Bronchial epithelial cell (primary cell): ENCODE measurements around the gene TNFAIP3. TPM values are rescaled to one million over a fixed set of nuclear protein-coding genes. Genes with fewer than 3 reads are reported as not detected.

ENCODE experiments used
- DNase-seq: peaks from one replicate; pipeline ENCODE4 v3.0.0-alpha.2; 2010; ENCODE audit warnings: low read depth
- FAIRE-seq: peaks from 2 replicates; lab custom pipeline; 2011; peaks lifted over from hg19 to GRCh38; lab: Jason Lieb, UNC
- H3K27me3 ChIP-seq: 2 replicates; pipeline ENCODE4 v1.5.1; 2011; ENCODE audit warnings: low read length; ENCODE audit not compliant: control insufficient read depth, insufficient read depth
- H3K36me3 ChIP-seq: 2 replicates; pipeline ENCODE4 v1.5.1; 2011; ENCODE audit warnings: low read length; ENCODE audit not compliant: control insufficient read depth, insufficient read depth
- H3K4me3 ChIP-seq: 2 replicates; pipeline ENCODE4 v1.5.1; 2011; ENCODE audit warnings: mild to moderate bottlenecking, low read depth, low read length, control low read depth
- CTCF ChIP-seq: IDR thresholded peaks from 2 replicates; pipeline ENCODE4 v1.5.1; 2011; ENCODE audit warnings: mild to moderate bottlenecking, moderate library complexity, low read length, control low read depth, inconsistent platforms; ENCODE audit not compliant: insufficient read depth, severe bottlenecking
- total RNA-seq: library from RNA; depleted of rRNA; stranded (reverse); fragments of >200 nt; gene quantifications from 2 replicates; pipeline ENCODE4 v1.2.1, GENCODE V29; 2014

Gene TNFAIP3
- total RNA-seq, 1 donor from 2014 or later, result 2.1 TPM

GRCh38 chr6:137867685-137868509 is 838 bp downstream of the TNFAIP3 start:
- H3K4me3 ChIP-seq, result peak overlapping the region; percentile 82
- FAIRE-seq, result no peak
- H3K27me3 ChIP-seq, result no peaks in the 10 kb centered on the region
- H3K36me3 ChIP-seq, result no peaks in the 10 kb centered on the region
- no peak for DNase-seq
- TF ChIP-seq CTCF, result no peak

GRCh38 chr6:137868721-137869548 is 1.9 kb downstream of the TNFAIP3 start:
- Histone ChIP-seq H3K27me3 (no peaks in the 10 kb centered on the region), H3K4me3 (peak overlapping the region; percentile 82), H3K36me3 (no peaks in the 10 kb centered on the region)
- DNase-seq, result no peak
- no peak for FAIRE-seq
- peak; percentile 40 for TF ChIP-seq CTCF

GRCh38 chr6:137869549-137870307 is 2.7 kb downstream of the TNFAIP3 start:
- no peak for DNase-seq
- FAIRE-seq, result no peak
- no peak overlapping the region for H3K4me3 ChIP-seq

GRCh38 chr6:137870308-137870644 is 3.2 kb downstream of the TNFAIP3 start:
- Histone ChIP-seq H3K27me3 (no peaks in the 10 kb centered on the region), H3K4me3 (no peak overlapping the region), H3K36me3 (peaks cover 4% of the 10 kb centered on the region)
- no peak for DNase-seq
- no peak for TF ChIP-seq CTCF
- no peak for FAIRE-seq

More at GRCh38 chr6:137869549-137870307, 2.7 kb downstream of the TNFAIP3 start:
- no peak for TF ChIP-seq CTCF
- Histone ChIP-seq H3K36me3 (no peaks in the 10 kb centered on the region), H3K27me3 (no peaks in the 10 kb centered on the region)

GRCh38 chr6:137870744-137871247 is 3.7 kb downstream of the TNFAIP3 start:
- H3K4me3 ChIP-seq, result peak overlapping the region; percentile 14
- H3K27me3 ChIP-seq, result no peaks in the 10 kb centered on the region
- H3K36me3 ChIP-seq, result peaks cover 4% of the 10 kb centered on the region
- peak; percentile 68 for DNase-seq
- peak; percentile 43 for TF ChIP-seq CTCF
- FAIRE-seq, result no peak
